Chondrocyte (in vitro differentiated cells): ENCODE data around the gene TPST2. TPM values are rescaled to one million over a fixed set of nuclear protein-coding genes. Genes with fewer than 3 reads are reported as not detected.

ENCODE experiments used
- DNase-seq: peaks from one replicate; pipeline ENCODE4 v3.0.0; 2021; ENCODE audit warnings: mixed read lengths, low spot score
- H3K27ac Mint-ChIP-seq: one replicate; pipeline ENCODE4 v1.8.0; 2021; ENCODE audit warnings: mild to moderate bottlenecking, moderate library complexity, mixed read lengths; ENCODE audit not compliant: unreplicated experiment
- H3K27me3 Mint-ChIP-seq: 2 replicates; pipeline ENCODE4 v1.8.0; 2021; ENCODE audit warnings: low read depth, mixed read lengths
- H3K36me3 Mint-ChIP-seq: 2 replicates; pipeline ENCODE4 v1.8.0; 2021; ENCODE audit warnings: low read depth, mixed read lengths
- H3K4me1 Mint-ChIP-seq: 2 replicates; pipeline ENCODE4 v1.8.0; 2021; ENCODE audit warnings: low read depth, mild to moderate bottlenecking, mixed read lengths
- H3K4me3 Mint-ChIP-seq: one replicate; pipeline ENCODE4 v1.8.0; 2021; ENCODE audit warnings: mild to moderate bottlenecking, moderate library complexity, mixed read lengths; ENCODE audit not compliant: unreplicated experiment
- H3K9me3 Mint-ChIP-seq: 2 replicates; pipeline ENCODE4 v1.8.0; 2021; ENCODE audit warnings: low read depth, mixed read lengths
- total RNA-seq: library from RNA; stranded (reverse); gene quantifications from 3 replicates; pipeline ENCODE4 v1.2.1, GENCODE V29; 2021
- TF ChIP-seq, protein P1 (sequence below): fragments of 200-600 bp; sonication (generic); IDR thresholded peaks from 2 replicates; pipeline ENCODE4 v1.5.0; 2021; ENCODE audit warnings: antibody characterized with exemption, mild to moderate bottlenecking, moderate library complexity

Gene TPST2
- total RNA-seq, 1 donor from 2014 or later, result 75.8 TPM

DNA sequence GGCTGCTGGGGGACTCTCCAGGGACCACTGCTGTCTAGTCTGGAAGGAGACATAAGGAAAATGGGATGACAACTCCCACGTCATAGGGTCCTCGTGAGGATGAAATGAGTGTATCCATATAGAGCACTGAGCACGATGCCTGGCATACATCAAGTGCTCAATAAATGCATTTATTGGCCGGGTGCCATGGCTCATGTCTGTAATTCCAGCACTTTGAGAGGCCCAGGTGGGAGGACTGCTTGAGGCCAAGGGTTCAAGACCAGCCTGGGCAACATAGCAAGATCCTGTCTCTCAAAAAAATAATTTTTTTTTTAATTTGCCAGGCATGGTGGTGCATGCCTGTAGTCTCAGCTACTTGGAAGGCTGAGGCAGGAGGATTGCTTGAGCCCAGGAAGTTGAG, 12.2 kb upstream of the TPST2 start:
- DNase-seq, result no peak
- H3K27ac Mint-ChIP-seq, result no peak overlapping the region
- no peak overlapping the region for H3K4me3 Mint-ChIP-seq
- no peaks in the 10 kb centered on the region for H3K36me3 Mint-ChIP-seq
- TF ChIP-seq, protein P1, sequence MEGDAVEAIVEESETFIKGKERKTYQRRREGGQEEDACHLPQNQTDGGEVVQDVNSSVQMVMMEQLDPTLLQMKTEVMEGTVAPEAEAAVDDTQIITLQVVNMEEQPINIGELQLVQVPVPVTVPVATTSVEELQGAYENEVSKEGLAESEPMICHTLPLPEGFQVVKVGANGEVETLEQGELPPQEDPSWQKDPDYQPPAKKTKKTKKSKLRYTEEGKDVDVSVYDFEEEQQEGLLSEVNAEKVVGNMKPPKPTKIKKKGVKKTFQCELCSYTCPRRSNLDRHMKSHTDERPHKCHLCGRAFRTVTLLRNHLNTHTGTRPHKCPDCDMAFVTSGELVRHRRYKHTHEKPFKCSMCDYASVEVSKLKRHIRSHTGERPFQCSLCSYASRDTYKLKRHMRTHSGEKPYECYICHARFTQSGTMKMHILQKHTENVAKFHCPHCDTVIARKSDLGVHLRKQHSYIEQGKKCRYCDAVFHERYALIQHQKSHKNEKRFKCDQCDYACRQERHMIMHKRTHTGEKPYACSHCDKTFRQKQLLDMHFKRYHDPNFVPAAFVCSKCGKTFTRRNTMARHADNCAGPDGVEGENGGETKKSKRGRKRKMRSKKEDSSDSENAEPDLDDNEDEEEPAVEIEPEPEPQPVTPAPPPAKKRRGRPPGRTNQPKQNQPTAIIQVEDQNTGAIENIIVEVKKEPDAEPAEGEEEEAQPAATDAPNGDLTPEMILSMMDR, result no peak
- H3K27me3 Mint-ChIP-seq, result peaks cover 12% of the 10 kb centered on the region
- no peaks in the 10 kb centered on the region for H3K9me3 Mint-ChIP-seq
- peaks cover 3% of the 10 kb centered on the region for H3K4me1 Mint-ChIP-seq

DNA sequence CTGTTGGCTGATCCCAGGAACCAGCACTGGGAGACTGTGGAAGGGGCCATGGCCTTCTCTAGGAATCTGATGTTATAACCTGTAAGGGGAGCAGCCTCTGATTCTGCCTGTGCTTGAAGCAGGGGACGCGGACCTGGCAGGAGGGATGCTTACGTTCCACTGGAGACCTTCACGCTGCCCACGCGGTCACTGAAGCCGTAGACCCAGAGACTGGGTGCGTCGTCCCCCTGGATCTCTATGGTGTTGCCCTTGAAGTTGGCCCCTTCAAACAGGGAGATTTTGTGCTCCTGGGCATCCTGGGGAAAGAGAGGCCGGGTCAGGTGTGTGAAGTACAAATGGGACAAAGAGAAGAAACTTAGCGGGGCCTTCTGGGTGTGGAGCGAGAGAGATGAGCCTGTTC, 11.8 kb upstream of the TPST2 start:
- H3K27ac Mint-ChIP-seq, result no peak overlapping the region
- no peak overlapping the region for H3K4me3 Mint-ChIP-seq

DNA sequence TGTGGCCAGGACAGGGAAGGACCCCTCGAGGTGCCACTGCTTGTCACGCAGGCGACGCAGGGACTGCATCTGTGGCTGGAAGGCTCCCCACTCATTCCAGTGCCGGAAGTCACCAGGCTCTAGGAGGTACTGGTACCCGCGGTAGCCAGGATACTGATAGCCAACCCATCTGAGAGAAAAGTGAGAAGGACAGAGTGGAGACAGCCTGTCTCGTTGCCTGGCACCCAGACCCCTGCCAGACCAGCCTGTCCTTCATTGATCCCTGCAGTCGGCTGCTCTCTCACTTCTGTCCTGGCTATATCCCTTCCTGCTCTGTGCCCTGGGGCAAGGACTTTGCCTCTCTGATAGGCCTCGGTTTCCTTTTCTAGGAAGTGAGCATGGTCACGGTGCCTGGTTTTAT, 9.6 kb upstream of the TPST2 start:
- H3K4me1 Mint-ChIP-seq, result no peaks in the 10 kb centered on the region
- peaks cover 20% of the 10 kb centered on the region for H3K27me3 Mint-ChIP-seq
- no peak overlapping the region for H3K27ac Mint-ChIP-seq
- no peaks in the 10 kb centered on the region for H3K36me3 Mint-ChIP-seq
- TF ChIP-seq, protein P1, result no peak
- H3K4me3 Mint-ChIP-seq, result no peak overlapping the region
- peak; percentile 62 for DNase-seq
- no peaks in the 10 kb centered on the region for H3K9me3 Mint-ChIP-seq

More for the DNA sequence above, 11.8 kb upstream of the TPST2 start:
- TF ChIP-seq, protein P1, result no peak
- H3K27me3 Mint-ChIP-seq, result peaks cover 16% of the 10 kb centered on the region
- H3K4me1 Mint-ChIP-seq, result peaks cover 3% of the 10 kb centered on the region
- no peaks in the 10 kb centered on the region for H3K9me3 Mint-ChIP-seq
- peak; percentile 72 for DNase-seq
- H3K36me3 Mint-ChIP-seq, result no peaks in the 10 kb centered on the region

DNA sequence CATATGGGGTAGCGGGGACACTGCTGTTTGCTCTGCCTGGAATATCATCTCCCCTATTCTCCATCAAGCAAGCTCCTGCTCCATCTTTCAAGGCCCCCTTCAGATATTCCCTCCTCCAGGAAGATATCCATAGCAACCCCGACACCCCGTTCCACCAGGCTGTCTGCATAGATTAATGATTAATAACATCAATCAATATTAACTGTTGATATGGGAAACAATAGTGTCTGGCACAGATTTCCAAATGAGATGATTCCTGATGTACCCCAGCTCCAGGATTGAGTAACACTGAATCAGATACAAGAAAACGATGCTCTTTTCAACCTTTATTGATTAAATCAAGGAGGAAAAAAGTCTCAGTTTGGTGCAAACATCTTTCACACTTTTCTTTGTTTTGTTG, 7.5 kb upstream of the TPST2 start:
- no peaks in the 10 kb centered on the region for H3K4me1 Mint-ChIP-seq
- H3K27me3 Mint-ChIP-seq, result peaks cover 27% of the 10 kb centered on the region
- H3K9me3 Mint-ChIP-seq, result no peaks in the 10 kb centered on the region

DNA sequence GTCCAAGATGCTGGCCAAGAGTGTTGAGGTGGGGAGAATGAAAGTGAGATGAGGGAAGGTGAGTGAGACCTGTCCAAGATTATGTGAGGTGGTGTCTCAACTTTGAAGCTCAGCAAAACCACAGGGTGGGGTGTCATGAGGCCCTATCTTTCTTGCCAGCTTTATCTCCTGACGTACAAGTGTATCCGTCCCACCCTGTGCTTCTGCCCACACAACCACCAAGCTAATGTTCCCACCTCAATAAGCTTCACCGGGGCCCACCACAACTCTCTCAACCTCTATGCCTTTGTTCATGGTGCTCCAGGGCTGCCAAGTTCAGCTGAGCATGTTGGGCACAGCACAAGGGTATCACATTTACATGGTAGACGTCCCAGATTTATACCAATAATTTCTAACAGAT, 7.1 kb upstream of the TPST2 start:
- peak; percentile 29 for DNase-seq
- no peaks in the 10 kb centered on the region for H3K9me3 Mint-ChIP-seq
- no peaks in the 10 kb centered on the region for H3K4me1 Mint-ChIP-seq
- no peak overlapping the region for H3K27ac Mint-ChIP-seq
- peaks cover 32% of the 10 kb centered on the region for H3K27me3 Mint-ChIP-seq
- H3K36me3 Mint-ChIP-seq, result no peaks in the 10 kb centered on the region
- TF ChIP-seq, protein P1, result no peak
- no peak overlapping the region for H3K4me3 Mint-ChIP-seq

More for the DNA sequence above, 7.5 kb upstream of the TPST2 start:
- H3K36me3 Mint-ChIP-seq, result no peaks in the 10 kb centered on the region
- H3K4me3 Mint-ChIP-seq, result no peak overlapping the region
- no peak overlapping the region for H3K27ac Mint-ChIP-seq
- peak; percentile 11 for DNase-seq
- TF ChIP-seq, protein P1, result no peak
